ENCODE measurements around the gene GMDS.

Gene GMDS

DNA sequence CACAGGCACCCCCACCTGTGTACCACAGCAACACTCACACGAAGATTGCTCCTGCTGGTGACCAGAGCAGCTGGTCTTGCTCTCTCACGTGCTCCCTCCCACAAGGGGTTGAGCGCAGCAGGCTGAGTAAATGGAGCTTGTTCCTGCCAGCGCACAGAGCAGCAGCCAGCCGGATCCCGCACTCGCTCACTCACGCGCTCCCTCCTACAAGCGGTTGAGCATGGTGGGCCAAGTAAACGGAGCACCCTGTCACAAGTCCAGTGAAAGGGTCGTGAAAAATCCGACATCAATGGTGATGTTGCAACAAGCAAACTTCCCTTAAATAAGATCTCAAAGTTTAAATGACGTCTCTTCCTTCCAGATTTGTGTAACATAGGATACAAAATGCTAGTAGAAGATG, 322.0 kb downstream of the GMDS start:
- no peak for DNase-seq

DNA sequence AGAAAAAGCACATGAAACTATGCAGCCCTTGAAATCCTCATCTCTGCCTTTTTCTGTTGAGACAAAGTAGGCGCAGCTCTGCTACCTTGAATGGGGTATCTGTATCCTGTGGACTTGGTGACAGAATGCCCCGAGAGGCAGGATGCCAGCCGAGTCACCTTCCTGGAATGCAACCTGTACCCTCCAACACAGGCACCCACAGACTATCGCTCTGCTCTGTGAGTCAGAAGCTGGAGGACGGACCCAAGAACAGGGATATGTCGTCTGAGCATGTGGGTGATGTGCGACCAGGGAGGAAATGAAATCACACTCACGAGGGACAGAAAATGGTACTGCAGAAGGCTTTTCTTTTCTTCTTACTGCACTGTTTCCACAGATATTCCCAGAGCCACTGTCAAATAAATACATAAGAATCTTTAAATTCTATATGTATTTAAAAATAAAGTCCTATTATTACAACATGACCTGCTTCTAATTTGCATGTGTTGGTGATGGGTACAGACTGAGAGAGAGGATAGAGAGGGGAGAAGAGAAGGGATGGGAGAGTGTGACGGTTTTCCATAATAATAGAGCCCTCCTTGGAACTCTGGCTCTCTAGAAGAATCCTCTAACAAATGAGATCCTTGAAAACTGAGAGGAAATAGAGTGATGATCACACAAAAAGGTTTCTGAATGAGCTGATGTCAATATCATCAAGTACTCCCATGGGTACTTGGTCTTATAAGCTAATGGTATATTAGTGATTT, 327.6 kb downstream of the GMDS start:
- DNase-seq: no peak

DNA sequence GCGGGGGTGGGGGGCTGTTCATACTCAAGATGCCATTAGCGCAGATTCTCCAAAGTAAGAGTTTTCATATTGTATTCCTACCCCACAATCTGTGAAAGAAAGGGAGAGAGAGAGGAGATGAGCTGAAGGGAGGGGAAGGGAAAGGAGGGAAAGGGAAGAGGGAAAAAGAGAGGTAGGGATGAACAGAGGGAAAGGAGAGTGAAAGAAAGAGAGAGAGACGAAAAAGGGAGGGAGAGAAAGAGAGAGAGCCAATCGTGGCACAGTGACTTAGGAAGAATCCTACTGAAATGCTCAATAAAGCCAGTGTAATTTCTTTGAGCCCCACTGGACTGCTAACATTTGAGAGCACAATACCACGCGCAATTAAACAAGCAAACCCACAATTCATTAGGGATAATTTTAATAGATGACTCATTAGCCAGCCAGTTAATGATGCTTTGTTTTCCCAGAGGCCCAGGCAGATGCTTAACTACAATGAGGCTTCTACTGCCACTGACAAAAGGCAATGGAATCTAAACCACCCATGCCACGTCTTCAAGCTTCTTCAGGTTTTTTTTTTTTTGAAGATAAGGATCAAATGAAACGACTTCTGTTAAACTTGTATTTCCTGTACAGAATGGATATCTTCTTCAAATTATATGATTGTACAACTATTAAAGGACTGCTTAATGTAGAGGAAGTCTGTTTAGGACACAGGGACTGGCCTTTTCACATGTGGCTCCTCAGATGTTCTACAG, 328.9 kb downstream of the GMDS start:
- DNase-seq: no peak

DNA sequence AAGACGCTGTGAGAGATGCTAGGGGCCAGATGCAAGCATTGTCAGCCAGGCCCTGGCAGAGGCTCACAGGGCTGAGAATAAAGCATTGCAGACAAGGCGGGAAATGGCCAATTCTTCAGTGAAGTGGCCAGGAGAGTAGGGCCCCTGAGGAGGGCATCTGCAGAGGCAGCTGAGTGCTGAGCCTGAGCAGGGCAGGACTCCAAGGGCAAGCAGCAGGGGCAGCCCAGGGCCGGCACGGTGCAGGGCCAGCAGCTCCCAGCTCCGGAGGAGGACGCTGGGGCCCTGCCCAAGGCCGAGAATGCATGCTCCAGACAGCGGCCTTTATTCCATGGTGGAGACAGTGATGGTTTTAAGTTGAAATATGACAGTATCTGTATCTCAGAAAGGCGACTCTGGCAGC, 330.2 kb downstream of the GMDS start:
- DNase-seq: no peak

DNA sequence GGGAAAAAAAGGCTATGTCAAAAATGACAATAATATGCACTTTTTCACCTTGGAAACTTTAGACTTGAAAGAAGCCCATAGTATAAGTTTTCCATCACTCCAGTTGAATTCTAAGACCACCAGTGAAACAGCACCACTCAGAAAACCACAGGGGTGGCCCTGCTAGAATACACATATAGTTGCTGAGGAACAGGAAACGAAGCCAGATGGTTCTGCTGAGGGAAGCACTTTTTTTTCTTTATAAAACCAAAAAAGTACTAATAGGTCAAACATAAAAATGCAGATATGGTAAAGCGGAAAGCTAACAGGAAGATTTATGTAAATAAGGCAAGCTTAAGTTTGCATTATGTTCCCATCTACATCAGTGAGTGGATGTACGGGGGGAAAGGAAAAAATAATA, 331.8 kb downstream of the GMDS start:
- DNase-seq: no peak

DNA sequence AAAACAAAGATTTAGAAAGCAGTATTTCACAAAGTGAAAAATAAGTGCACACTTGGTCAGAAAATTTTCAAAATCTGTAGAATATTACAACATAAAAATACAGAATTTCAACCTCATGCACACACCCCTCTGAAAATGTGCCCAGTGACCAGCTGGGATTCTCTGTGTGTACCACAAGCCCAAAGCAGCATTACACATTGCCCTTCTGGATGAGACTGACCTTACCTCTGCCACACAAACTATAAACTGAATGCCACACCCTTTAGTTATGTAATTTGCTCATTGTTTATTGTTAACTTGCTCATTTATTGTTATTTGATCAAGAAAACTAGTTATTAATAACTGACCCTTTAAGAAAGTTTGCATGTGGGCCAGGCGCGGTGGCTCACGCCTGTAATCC, 332.7 kb downstream of the GMDS start:
- no peak for DNase-seq

DNA sequence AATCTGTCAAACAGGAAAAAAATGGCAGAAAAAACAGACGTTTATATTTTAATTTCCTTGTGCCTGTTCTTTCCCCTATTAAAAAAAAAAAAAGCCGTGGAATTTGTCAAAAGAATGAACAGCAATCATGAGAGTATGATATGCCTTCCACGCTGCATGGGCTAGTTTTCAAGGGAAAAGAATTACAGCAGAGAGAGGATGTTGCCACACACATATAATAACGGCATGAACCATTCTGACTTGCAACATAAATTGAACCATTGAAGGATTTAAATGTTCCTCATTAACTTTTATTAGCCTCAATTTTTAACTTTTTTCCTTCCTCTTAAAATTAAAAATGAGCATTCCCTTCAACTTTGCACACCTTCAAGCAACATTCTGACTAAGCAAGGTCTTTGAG, 333.9 kb downstream of the GMDS start:
- DNase-seq: no peak

DNA sequence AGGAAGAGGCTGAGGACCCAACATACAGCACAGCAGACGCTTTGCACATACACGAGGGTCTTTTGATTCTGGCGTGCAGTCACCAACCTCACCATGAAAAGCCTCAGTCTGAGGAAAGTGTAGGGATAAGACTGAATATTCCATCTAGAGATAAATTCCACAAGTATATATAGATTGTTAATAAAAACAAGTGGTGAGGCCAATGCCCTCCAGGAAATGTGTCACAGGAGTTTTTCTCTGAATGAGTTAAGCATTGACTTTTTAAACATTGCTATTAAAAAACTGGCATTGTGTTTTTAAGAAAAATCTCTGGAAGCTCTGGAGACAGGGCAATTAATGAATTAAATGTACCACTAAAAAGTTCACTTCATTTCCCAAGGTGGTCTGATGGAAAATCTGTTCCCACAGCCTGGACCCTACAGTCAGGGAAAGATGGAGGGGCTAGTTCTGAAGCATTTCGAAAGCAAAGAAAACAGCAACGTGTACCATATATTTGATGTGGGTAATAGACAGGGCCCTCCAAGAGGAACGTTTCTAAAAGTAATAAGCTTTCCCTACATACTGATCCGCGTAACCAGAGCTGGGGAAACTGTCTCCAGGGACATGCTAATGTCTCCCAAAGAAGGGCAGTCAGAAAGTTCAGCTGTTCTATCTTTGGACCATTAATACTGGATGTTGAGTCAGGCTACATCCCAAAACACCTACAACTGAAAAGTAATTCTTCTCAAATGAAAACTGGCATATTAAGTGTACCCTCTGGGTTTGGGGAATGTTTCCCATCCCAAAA, 334.6 kb downstream of the GMDS start:
- no peak for DNase-seq

DNA sequence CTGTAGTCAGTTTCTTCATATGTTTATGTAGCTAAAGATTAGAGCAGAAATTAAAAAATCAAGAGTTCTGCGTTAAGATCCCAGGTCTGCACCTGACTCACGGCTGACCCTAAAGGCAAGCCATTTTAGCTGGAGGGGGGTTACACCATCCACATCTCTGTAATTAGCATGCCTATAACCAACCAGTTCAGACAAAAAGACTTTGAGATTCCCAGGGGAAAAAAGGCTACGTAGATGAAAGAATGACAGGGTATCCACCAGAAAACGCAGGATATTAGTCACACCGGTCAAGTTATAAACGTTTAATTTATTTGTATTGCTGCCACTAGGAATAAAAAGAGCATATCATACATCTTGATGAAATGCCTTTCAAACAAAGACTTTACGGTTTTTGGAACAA, 336.6 kb downstream of the GMDS start:
- no peak for DNase-seq

DNA sequence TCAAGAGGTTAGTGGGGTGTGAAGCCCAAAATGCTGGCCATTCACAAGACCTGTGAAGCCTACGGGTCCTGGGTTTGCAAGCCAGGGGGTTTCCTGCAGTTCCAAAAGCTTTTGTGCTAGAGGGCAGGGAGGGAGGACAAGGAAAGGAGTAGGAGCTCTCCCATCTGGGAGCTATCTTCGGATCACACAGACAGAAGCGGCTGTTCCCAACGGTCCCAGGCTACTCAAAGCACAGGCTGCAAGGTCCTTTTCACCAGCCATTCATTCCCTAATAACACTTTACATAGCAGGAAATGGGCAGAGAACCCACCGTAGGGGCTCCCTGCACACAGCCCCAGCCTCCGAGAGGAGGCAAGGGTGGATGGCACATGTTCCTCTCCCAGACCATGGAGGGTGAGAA, 338.8 kb downstream of the GMDS start:
- DNase-seq: no peak

DNA sequence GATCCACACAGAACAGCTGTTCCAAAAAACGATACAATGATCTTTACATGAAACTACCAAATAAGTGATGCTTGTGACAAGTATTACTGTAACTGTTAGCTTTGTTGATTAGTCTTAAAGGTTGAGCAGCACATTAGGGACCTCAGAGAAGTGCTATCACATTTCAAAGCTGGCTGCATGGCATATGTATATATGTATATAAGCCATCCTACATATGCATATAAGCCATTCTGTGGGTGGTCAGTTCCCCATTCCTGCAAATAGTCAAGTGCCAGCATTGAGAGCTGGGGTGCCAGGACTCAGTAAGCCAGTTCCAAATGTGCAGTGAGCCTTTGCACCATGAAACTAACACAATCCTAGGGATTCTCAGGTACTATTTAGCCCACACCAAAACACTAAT, 339.4 kb downstream of the GMDS start:
- DNase-seq: no peak

DNA sequence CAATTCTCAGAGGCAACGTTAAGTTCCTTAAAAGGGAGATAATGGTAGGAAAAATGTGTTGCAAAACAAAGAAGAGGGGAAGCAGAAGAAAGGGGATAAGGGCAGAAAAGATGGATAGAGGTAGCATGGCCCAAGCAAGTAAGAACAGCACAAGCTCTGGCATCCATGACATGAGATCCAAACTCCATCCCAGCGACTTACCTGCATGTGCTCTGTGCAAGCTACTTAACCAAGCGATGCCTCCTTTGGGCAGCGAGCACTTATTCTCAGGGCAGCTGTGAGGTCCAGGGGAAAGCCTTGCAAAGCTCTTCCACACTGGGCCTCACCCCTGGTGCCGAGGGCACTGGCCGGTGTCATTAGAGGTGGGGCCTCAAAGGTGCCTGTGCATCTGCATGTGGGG, 340.5 kb downstream of the GMDS start:
- DNase-seq: no peak

DNA sequence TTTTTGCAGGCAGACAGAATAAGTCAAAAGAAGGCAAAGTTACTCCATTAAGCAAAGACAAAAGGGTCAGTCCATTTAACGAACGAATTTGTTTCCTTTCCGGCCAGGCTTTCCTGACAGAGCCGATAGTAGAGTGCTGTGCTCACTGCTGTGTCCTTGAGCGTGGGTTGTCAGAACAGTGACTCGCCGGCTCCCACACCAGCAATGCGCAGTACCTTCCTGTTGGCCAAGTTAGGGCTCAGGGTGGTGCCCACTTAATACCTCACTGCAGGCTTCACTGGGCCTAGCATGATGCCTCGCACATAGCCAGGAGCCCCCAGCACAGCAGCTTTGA, 341.0 kb downstream of the GMDS start:
- DNase-seq: no peak

DNA sequence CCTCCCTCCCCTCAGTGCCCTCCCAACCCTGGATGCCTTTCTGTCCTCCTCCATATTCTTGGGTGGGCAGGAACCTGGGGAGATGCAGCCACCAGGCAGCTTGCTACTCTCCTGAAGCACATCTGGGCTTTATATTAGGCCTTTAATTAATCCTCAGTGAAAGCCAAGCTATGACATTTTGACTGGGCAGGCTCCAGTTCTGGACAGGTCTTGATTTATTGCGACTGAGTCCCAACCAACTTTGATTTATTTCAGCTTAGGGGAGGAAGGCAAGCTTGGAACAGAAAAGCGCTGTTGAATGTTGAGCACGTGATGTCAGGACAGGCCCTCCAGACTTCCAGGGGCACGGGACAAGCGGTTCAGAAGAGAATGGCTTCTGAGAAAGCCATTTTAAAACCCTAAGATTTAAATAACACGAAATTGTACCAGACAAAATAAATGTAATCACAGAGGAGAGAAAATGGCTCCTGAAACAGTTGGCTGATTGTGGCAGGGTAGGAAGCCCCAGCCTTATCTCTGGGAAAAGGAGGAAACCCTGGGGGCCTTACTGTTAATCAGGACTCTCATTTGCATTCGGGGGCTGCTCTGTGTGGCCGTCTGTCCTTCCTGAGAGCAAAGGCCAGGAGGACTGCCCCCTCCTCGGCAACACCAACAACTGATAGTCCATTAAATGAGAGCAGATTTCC, 341.5 kb downstream of the GMDS start:
- DNase-seq: no peak

DNA sequence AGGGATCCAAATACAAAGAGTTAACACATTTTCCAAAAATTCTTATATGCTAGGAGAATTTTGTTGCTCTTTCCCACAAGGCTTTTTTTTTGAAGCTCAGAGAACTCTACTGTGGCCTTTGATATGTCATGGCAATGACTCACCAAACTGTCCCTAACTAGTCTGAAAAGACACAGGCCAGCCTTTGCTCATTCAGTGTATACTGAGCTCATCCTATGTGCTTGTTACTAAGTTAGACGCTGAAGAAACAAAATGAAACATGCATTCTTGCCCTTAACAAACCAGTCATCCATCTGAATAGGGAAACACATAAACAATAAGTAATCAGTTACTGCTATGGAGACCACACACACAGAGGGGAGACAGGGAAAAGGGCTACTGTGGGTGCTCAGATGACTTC, 343.8 kb downstream of the GMDS start:
- DNase-seq: no peak

DNA sequence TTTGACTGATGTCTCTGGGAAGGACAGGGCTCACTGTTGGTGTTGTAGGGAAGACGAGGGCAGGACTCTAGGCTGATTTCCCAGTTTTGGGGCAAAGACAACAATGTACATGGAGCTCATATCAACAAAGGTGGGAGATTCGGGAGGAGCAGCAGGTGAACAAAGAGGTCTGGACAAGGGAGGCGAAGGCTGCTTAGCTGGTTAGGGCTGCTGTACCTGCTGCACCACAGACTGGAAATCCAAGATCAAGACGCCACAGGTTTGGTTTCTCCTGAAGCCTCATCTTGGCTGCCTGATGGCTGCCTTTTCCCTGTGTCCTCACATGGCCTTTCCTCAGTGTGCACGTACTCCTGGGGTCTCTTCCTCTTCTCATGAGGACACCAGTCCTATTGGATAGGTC, 348.5 kb downstream of the GMDS start:
- no peak for DNase-seq

DNA sequence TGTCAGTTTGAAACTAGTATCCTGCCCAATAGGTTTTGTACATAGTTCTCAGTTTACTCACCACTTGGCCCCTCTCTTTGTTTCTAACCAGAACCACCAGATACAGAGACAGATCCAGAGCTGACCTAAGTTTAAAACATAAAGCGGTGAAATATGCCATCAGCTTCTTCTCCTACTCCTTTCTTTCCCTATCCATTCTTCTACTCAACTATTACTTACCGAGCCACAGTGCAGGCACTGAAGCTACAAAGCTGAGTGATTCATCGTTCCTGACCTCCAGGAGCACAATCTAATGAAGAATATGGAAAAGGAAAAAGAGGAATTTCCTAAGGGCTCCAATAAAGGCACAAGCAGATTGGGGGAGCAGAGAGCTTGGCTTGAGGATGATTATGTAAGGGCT, 349.7 kb downstream of the GMDS start:
- no peak for DNase-seq

DNA sequence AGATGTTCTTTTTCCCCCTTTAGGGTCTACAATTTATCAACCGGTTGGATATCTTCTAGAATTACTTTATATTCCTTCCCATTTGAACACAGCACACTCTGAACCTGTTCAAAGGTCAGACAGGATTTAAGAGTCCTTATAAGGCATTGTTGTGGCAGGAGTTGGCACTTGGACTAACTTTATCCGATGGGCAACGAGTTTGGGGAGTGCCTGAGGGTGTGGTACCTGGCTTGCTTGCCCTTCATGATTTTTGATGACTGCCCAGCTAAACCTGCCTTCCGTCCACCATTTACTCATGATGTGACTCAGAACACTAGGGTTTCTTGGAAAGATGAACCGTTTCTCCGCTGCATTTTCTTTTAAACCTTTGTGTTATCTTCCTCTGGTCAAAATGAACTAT, 350.5 kb downstream of the GMDS start:
- DNase-seq: no peak

DNA sequence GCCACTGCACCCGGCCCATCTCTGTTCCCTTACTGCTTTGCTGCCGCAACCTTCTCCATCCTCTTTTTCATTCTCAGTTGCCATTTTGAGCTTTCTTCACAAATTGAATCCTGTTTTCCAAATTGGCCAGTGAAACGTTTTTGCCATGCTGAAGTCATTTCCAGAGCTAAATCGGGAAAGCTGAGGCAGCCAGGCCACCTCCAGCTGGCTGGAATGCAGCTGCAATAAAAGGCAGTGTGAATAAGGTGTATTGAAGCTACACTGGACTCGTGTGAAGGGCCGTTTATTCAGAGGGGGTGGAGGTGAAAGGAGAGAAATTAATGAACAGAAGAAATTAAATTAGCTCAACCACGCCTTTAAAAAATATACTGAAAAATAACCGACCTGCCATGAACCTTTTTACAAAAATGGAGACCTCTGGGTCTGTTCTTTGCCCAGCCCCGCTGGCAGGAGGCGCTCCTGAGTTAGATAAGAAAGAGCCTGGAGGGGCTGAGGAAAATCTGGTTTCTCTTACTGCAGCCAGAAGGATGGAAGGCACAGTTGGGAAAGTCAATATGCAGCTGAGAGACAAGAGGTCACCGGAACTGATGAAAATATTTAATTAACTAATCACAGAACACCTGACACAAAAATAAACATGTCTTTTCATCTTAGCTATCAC, 351.8 kb downstream of the GMDS start:
- DNase-seq: no peak

DNA sequence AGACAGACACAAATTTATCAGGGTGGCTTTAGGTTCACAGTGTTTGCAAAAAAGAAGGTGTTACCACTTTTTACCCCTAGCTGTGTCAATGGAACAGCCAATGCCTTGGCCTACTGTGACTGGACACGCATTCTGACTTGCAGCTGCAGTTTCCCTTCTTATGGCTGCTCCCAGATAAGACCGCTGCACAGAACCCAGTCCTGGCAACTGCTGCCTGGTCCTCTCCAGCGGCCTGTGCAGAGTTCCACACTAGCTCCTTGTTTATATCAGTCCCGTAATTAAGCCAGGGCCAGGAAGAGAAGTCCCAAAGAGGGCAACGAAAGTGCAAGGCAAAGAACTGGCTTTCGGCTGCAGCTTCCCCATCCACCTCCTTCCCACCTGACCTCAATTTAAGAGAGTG, 352.7 kb downstream of the GMDS start:
- no peak for DNase-seq

DNA sequence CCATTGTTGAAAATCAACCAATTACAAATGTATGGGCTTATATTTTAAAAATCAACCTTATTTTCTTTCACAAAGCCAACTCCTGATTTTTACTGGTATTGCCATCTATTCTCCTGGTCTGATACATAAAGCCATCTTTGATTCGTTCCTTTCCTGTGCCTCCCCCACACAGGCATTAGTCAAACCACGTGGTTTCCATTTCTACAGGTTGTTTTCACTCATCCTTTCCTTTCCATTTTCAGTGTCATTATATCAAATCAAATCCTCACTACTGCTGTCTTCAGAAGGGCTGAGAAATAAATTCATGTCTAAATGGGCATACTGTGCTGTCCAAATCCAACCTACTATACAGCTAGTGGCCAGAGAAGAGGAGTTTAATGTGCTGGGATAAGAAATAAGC, 354.4 kb downstream of the GMDS start:
- DNase-seq: no peak

DNA sequence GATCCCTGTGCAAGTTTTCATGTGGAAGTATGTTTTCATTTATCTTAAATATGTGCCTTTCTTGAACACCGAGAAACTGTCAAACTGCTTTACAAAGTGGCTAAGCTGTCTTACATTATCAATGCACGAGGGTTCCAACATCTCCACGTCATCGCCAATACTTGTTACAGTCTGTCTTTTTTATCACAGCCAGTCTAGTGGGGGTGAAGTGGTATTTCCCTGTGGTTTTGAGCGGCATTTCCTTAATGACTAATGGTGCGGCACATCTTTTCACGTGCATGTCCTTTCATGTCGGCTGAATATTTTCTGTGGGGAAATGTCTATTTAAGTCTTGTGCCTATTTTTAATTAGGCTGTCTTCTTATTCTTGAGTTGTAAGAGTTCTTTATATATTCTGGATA, 355.3 kb downstream of the GMDS start:
- DNase-seq: no peak

DNA sequence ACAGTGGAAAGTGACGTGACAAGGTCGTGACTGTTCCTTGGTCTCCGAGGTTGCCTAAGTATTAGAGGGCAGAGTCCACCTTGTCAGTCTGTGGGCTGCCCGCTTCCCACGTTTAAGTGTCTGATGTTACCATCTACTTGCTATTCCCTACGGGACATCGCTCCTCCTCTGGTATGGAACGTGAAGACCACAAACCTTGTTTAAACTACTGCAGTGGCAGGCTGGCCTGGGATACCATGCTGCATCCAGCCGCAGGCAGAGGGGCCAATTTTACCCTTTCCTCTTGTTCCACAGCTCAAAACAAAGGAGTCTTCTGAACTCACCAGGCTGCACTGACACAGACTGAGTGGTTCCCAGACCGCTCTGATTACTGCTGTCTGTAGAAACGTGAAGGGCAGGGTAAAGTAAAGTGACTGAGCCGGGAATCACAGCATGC, 359.8 kb downstream of the GMDS start:
- peak; percentile 73 for DNase-seq

Data from eye (tissue), 1 donor.